Measurements from ENCODE around the gene IMPDH1. TPM values are rescaled to one million over a fixed set of nuclear protein-coding genes. Genes with fewer than 3 reads are reported as not detected.

IMPDH1 gene
- total RNA-seq, 1 experiment from 2014 or later = 30.5 TPM

DNA sequence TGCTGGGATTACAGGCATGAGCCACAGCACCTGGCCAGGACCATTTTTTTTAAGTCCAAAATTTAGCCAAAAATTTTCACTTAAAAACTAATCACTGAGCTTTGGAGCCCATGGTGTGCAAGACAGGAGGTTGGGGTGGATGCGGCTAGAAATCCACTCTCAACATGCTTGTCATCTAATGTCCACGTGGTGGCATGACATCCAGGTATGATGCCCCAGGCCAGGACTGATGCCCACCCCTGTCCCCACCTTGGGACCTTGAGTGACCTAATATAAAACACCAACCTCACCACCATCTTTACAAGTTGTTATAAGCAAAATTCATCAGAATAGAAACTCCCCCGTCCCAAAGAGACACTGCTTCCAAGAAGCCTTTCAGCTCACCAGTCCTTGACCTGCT is 20.4 kb upstream of the IMPDH1 start:
- no peaks in the 10 kb centered on the region for H3K79me2 ChIP-seq (ENCODE audit: low read length)
- no peak overlapping the region for H3K4me2 ChIP-seq (ENCODE audit: low read depth, low read length, poor library complexity, severe bottlenecking)
- no peak overlapping the region for H3K4me3 ChIP-seq (ENCODE audit: low read length)
- H4K20me1 ChIP-seq (ENCODE audit: insufficient read depth, low read depth, low read length) = no peaks in the 10 kb centered on the region
- no peak overlapping the region for H2AFZ ChIP-seq (ENCODE audit: low read length)
- no peak for DNase-seq
- no peaks in the 10 kb centered on the region for H3K4me1 ChIP-seq (ENCODE audit: low read length)
- H3K9me2 ChIP-seq (replicated peaks; ENCODE audit: insufficient read depth, low read length) = no peaks in the 10 kb centered on the region
- H3K9me3 ChIP-seq (ENCODE audit: low read length) = no peaks in the 10 kb centered on the region
- H3K27ac ChIP-seq (ENCODE audit: low read length) = no peak overlapping the region
- no peaks in the 10 kb centered on the region for H3K36me3 ChIP-seq (ENCODE audit: insufficient read depth, low read length)
- no peak overlapping the region for H3K9ac ChIP-seq (ENCODE audit: low read length)
- no peaks in the 10 kb centered on the region for H3K27me3 ChIP-seq (ENCODE audit: low read length)

DNA sequence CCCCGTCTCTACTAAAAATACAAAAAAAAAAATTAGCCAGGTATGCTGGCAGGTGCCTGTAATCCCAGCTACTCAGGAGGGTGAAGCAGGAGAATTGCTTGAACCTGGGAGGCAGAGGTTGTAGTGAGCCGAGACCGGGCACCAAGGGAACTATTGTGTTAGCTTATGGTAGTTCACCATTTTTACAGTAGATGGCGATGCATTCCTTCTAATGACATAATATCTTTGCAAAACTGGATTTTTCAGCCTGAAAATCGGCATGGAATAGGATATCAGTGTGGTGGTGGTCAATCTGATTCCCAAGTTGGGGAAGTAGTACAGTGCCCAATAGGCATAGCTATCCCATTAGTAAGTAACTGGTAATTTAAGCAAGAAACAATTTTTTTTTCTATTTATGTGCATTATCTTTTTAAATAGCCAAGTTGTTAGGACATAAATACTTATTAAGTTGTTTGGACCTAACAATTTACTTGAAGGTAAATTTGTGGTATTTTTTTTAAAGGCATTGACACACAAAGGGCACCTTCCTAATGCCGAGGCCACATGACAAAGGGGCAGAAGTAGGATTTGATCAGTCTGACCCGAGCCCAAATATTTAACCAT is 17.6 kb upstream of the IMPDH1 start:
- Histone ChIP-seq H3K9ac (ENCODE audit: low read length) (no peak overlapping the region), H3K4me3 (ENCODE audit: low read length) (no peak overlapping the region), H3K4me2 (ENCODE audit: low read depth, low read length, poor library complexity, severe bottlenecking) (no peak overlapping the region), H2AFZ (ENCODE audit: low read length) (no peak overlapping the region), H3K79me2 (ENCODE audit: low read length) (no peaks in the 10 kb centered on the region), H4K20me1 (ENCODE audit: insufficient read depth, low read depth, low read length) (no peaks in the 10 kb centered on the region), H3K9me3 (ENCODE audit: low read length) (no peaks in the 10 kb centered on the region), H3K27ac (ENCODE audit: low read length) (no peak overlapping the region), H3K4me1 (ENCODE audit: low read length) (no peaks in the 10 kb centered on the region), H3K9me2 (replicated peaks; ENCODE audit: insufficient read depth, low read length) (no peaks in the 10 kb centered on the region), H3K27me3 (ENCODE audit: low read length) (no peaks in the 10 kb centered on the region), H3K36me3 (ENCODE audit: insufficient read depth, low read length) (no peaks in the 10 kb centered on the region)
- peak; percentile 85 for DNase-seq

DNA sequence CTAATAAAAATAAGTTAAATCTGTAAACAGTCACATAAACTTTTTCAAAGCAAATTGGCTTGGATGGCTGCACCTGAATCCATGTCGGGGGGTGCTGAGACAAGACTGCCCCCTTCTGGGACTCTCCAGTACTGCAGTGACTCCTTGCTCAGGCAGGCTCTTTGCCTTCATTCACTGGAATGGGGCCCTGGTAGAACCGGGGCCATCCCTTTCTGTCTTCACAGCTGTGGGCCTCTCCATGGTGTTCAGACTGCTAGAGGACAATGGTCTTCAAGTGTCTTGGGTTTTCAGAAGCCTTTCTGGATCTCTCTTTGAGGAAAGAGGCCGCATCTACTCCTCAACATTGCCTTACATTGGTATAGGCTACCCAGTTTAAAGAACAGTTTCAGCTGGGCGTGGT is 16.1 kb upstream of the IMPDH1 start:
- H3K27me3 ChIP-seq (ENCODE audit: low read length) = no peaks in the 10 kb centered on the region
- H3K9me3 ChIP-seq (ENCODE audit: low read length) = no peaks in the 10 kb centered on the region
- H3K79me2 ChIP-seq (ENCODE audit: low read length) = no peaks in the 10 kb centered on the region
- no peaks in the 10 kb centered on the region for H4K20me1 ChIP-seq (ENCODE audit: insufficient read depth, low read depth, low read length)
- H3K9ac ChIP-seq (ENCODE audit: low read length) = no peak overlapping the region
- H3K36me3 ChIP-seq (ENCODE audit: insufficient read depth, low read length) = no peaks in the 10 kb centered on the region
- H3K4me2 ChIP-seq (ENCODE audit: low read depth, low read length, poor library complexity, severe bottlenecking) = no peak overlapping the region
- DNase-seq = peak; percentile 89
- H3K9me2 ChIP-seq (replicated peaks; ENCODE audit: insufficient read depth, low read length) = no peaks in the 10 kb centered on the region
- H2AFZ ChIP-seq (ENCODE audit: low read length) = no peak overlapping the region
- H3K4me3 ChIP-seq (ENCODE audit: low read length) = no peak overlapping the region
- H3K27ac ChIP-seq (ENCODE audit: low read length) = no peak overlapping the region
- no peaks in the 10 kb centered on the region for H3K4me1 ChIP-seq (ENCODE audit: low read length)

DNA sequence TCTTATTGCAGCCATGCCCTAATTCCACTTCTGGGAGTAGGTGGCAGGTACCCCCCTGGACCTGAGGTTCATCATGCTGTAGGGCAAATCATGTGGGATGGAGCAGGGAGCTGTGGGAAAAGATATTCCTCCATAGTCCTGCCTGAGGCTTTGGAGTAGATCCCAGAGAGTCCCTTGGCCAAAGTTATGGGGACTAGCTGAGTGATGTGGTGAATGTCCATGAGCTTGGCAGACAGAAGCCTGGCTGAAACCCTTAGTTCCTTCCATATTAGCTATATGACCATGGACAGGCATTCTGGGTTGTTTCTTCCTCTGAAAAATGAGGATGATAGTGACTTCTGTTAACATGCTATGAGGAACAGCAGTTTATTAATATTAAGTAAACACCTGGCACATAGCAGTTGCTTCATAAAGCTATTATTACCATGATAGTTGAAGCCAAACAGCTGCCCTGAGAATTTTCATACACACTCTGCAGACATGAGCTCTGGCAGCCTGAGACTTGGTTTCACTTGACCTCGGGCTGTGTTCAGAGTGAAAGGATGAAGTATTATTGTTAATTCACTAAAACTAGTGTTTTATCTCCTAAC is 15.0 kb upstream of the IMPDH1 start:
- no peaks in the 10 kb centered on the region for H3K9me3 ChIP-seq (ENCODE audit: low read length)
- H3K9ac ChIP-seq (ENCODE audit: low read length) = no peak overlapping the region
- no peaks in the 10 kb centered on the region for H3K79me2 ChIP-seq (ENCODE audit: low read length)
- H4K20me1 ChIP-seq (ENCODE audit: insufficient read depth, low read depth, low read length) = no peaks in the 10 kb centered on the region
- H3K4me3 ChIP-seq (ENCODE audit: low read length) = no peak overlapping the region
- no peak for DNase-seq
- no peaks in the 10 kb centered on the region for H3K27me3 ChIP-seq (ENCODE audit: low read length)
- H3K36me3 ChIP-seq (ENCODE audit: insufficient read depth, low read length) = no peaks in the 10 kb centered on the region
- no peak overlapping the region for H3K4me2 ChIP-seq (ENCODE audit: low read depth, low read length, poor library complexity, severe bottlenecking)
- no peak overlapping the region for H2AFZ ChIP-seq (ENCODE audit: low read length)
- H3K4me1 ChIP-seq (ENCODE audit: low read length) = no peaks in the 10 kb centered on the region
- H3K9me2 ChIP-seq (replicated peaks; ENCODE audit: insufficient read depth, low read length) = no peaks in the 10 kb centered on the region
- H3K27ac ChIP-seq (ENCODE audit: low read length) = no peak overlapping the region

DNA sequence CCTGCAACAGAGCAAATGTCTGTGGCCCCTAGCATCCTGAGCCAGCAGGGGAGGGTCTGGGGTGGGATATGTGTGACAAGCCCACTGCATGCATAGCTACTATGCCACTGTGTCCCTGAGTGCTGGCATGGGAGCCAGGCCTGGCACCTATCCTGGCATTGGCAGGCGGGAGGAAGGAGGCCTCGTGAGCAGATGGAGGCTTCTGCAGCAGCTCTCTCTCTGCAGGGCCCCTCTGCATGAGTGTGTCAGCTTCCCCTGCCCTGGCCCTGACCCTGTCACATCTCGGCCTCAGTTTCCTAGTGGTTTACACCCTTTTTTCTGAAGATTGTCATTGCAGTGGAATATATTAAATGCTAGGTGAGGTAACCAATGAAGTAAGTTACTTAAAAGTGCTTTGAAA is 13.1 kb upstream of the IMPDH1 start:
- no peak overlapping the region for H3K4me2 ChIP-seq (ENCODE audit: low read depth, low read length, poor library complexity, severe bottlenecking)
- no peaks in the 10 kb centered on the region for H3K9me3 ChIP-seq (ENCODE audit: low read length)
- no peak overlapping the region for H3K27ac ChIP-seq (ENCODE audit: low read length)
- no peaks in the 10 kb centered on the region for H3K36me3 ChIP-seq (ENCODE audit: insufficient read depth, low read length)
- H3K27me3 ChIP-seq (ENCODE audit: low read length) = no peaks in the 10 kb centered on the region
- H3K9me2 ChIP-seq (replicated peaks; ENCODE audit: insufficient read depth, low read length) = no peaks in the 10 kb centered on the region
- H3K79me2 ChIP-seq (ENCODE audit: low read length) = no peaks in the 10 kb centered on the region
- H3K9ac ChIP-seq (ENCODE audit: low read length) = no peak overlapping the region
- DNase-seq = no peak
- no peaks in the 10 kb centered on the region for H3K4me1 ChIP-seq (ENCODE audit: low read length)
- no peaks in the 10 kb centered on the region for H4K20me1 ChIP-seq (ENCODE audit: insufficient read depth, low read depth, low read length)
- no peak overlapping the region for H2AFZ ChIP-seq (ENCODE audit: low read length)
- H3K4me3 ChIP-seq (ENCODE audit: low read length) = no peak overlapping the region

DNA sequence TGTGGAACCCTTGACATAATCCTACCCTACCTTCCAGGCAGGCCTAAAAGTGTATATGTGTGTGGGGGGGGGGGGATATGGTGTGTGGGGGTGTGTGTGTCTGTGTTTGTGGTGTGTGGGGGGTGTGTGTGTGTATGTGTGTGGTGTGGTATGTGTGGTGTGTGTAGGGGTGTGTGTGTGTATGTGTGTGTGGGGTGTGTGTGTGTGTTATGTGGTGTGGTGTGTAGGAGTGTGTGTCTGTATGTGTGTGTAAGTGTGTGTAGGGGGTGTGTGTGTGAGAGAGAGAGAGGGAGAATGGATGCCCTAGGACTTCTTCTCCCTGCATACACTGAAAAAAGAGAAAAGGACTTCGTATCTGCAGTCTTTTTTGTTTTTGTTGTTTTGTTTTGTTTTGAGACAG is 12.3 kb upstream of the IMPDH1 start:
- H3K4me2 ChIP-seq (ENCODE audit: low read depth, low read length, poor library complexity, severe bottlenecking) = no peak overlapping the region
- H3K9me3 ChIP-seq (ENCODE audit: low read length) = no peaks in the 10 kb centered on the region
- H3K9me2 ChIP-seq (replicated peaks; ENCODE audit: insufficient read depth, low read length) = no peaks in the 10 kb centered on the region
- no peaks in the 10 kb centered on the region for H3K4me1 ChIP-seq (ENCODE audit: low read length)
- no peak overlapping the region for H3K9ac ChIP-seq (ENCODE audit: low read length)
- no peaks in the 10 kb centered on the region for H4K20me1 ChIP-seq (ENCODE audit: insufficient read depth, low read depth, low read length)
- H3K27ac ChIP-seq (ENCODE audit: low read length) = no peak overlapping the region
- no peak overlapping the region for H3K4me3 ChIP-seq (ENCODE audit: low read length)
- H3K36me3 ChIP-seq (ENCODE audit: insufficient read depth, low read length) = no peaks in the 10 kb centered on the region
- no peak overlapping the region for H2AFZ ChIP-seq (ENCODE audit: low read length)
- H3K79me2 ChIP-seq (ENCODE audit: low read length) = no peaks in the 10 kb centered on the region
- no peak for DNase-seq
- H3K27me3 ChIP-seq (ENCODE audit: low read length) = no peaks in the 10 kb centered on the region

DNA sequence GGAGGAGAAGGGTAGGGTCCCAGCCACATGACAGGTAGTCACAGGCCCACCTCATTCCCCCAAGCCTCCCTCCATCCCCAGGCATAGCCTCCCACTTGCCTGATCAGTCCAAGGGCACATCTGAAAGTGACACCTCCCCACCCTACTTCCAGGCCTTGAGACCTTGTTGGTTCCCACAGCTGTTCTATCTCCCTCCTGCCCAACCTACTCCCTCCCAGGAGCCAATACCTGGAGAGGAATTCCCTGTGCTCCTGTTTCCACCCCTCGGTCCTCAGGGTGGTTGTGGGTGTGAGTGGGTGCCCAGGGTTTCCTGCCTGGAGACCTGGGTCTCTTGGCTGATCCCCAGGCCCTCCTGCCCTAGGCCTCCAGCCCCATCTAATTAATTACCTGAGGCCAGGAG is 11.6 kb upstream of the IMPDH1 start:
- Histone ChIP-seq H3K4me2 (ENCODE audit: low read depth, low read length, poor library complexity, severe bottlenecking) (no peak overlapping the region), H2AFZ (ENCODE audit: low read length) (no peak overlapping the region), H3K4me3 (ENCODE audit: low read length) (no peak overlapping the region), H3K9me3 (ENCODE audit: low read length) (no peaks in the 10 kb centered on the region), H3K9me2 (replicated peaks; ENCODE audit: insufficient read depth, low read length) (no peaks in the 10 kb centered on the region), H3K36me3 (ENCODE audit: insufficient read depth, low read length) (no peaks in the 10 kb centered on the region), H3K4me1 (ENCODE audit: low read length) (no peaks in the 10 kb centered on the region), H3K27me3 (ENCODE audit: low read length) (no peaks in the 10 kb centered on the region), H3K27ac (ENCODE audit: low read length) (no peak overlapping the region), H4K20me1 (ENCODE audit: insufficient read depth, low read depth, low read length) (no peaks in the 10 kb centered on the region), H3K9ac (ENCODE audit: low read length) (no peak overlapping the region), H3K79me2 (ENCODE audit: low read length) (no peaks in the 10 kb centered on the region)
- no peak for DNase-seq

DNA sequence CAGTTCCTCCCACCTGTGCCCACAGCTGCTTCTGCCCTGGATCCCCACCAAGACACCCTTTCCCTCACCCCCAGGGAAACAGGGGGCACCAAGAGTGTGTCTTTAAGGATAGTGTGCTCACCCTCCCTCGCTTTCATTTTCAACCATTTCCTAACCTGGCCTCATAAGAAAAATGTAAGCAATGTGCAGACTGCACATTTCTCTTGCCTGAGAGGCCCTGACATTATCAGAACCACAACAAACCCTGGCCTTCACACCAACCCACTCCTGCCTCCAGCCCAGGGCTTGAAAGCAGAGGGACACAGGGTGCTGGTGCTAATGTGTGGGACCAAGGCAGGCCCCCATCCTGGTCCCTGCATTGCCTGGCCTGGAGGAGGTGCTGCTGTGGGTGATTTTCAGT is 11.0 kb upstream of the IMPDH1 start:
- no peaks in the 10 kb centered on the region for H3K9me3 ChIP-seq (ENCODE audit: low read length)
- H3K36me3 ChIP-seq (ENCODE audit: insufficient read depth, low read length) = no peaks in the 10 kb centered on the region
- H3K9ac ChIP-seq (ENCODE audit: low read length) = no peak overlapping the region
- no peaks in the 10 kb centered on the region for H4K20me1 ChIP-seq (ENCODE audit: insufficient read depth, low read depth, low read length)
- H2AFZ ChIP-seq (ENCODE audit: low read length) = no peak overlapping the region
- H3K4me2 ChIP-seq (ENCODE audit: low read depth, low read length, poor library complexity, severe bottlenecking) = no peak overlapping the region
- no peaks in the 10 kb centered on the region for H3K4me1 ChIP-seq (ENCODE audit: low read length)
- no peak overlapping the region for H3K27ac ChIP-seq (ENCODE audit: low read length)
- no peak for DNase-seq
- no peaks in the 10 kb centered on the region for H3K9me2 ChIP-seq (replicated peaks; ENCODE audit: insufficient read depth, low read length)
- no peak overlapping the region for H3K4me3 ChIP-seq (ENCODE audit: low read length)
- H3K79me2 ChIP-seq (ENCODE audit: low read length) = no peaks in the 10 kb centered on the region
- no peaks in the 10 kb centered on the region for H3K27me3 ChIP-seq (ENCODE audit: low read length)

All from Karpas-422 (cell line).